Endothelial cell of umbilical vein (primary cell): Measurements from ENCODE around the gene SMARCA1. TPM values are rescaled to one million over a fixed set of nuclear protein-coding genes. Genes with fewer than 3 reads are reported as not detected.

Experiments used
- BruUV-seq: library from RNA; stranded (reverse); fragments of 400-500 nt; replicated peaks from 2 replicates; lab custom pipeline; 2021; lab: Mats Ljungman, UMichigan
- CTCF ChIA-PET: fragments of 300-600, 350-600 bp; sonication (Branson Sonifier 250); formaldehyde crosslinking; loops from one replicate; lab custom pipeline; 2021; ENCODE audit warnings: antibody characterized with exemption, inconsistent platforms; lab: Charles Lee
- POLR2A ChIA-PET: fragments of 300-600, 350-600 bp; sonication (Branson Sonifier 250); formaldehyde crosslinking; loops from one replicate; lab custom pipeline; 2021; ENCODE audit warnings: antibody characterized with exemption, inconsistent platforms; lab: Charles Lee
- DNase-seq: peaks from one replicate; pipeline ENCODE4 v3.0.0-alpha.2; 2011; ENCODE audit warnings: low read depth, low spot score
- FAIRE-seq: peaks from 2 replicates; lab custom pipeline; 2011; peaks lifted over from hg19 to GRCh38; lab: Jason Lieb, UNC
- H2AFZ ChIP-seq: 2 replicates; pipeline ENCODE4 v1.6.0; 2012; ENCODE audit warnings: low read depth, low read length, control low read depth, inconsistent platforms
- H3K27ac ChIP-seq: 2 replicates; pipeline ENCODE4 v1.5.1; 2011; ENCODE audit warnings: low read depth, mild to moderate bottlenecking, control low read depth, low read length, moderate library complexity; ENCODE audit not compliant: insufficient read depth
- H3K27me3 ChIP-seq, 2 experiments: 2 replicates each; pipeline versions ENCODE4 v1.6.0 to v1.6.1; 2011; ENCODE audit warnings: low read length in 2 of 2, mixed read lengths in 1 of 2; ENCODE audit not compliant: control insufficient read depth in 2 of 2, insufficient read depth in 2 of 2
- H3K36me3 ChIP-seq, 2 experiments: 2 replicates in 1 of 2; 3 replicates in 1 of 2; pipeline ENCODE4 v1.5.1; 2011; ENCODE audit warnings: low read length in 2 of 2, mild to moderate bottlenecking in 1 of 2, moderate library complexity in 1 of 2; ENCODE audit not compliant: control insufficient read depth in 2 of 2, insufficient read depth in 2 of 2; ENCODE audit errors: extremely low read depth in 1 of 2
- H3K4me1 ChIP-seq: 3 replicates; pipeline ENCODE4 v1.5.1; 2011; ENCODE audit warnings: mild to moderate bottlenecking, low read length; ENCODE audit not compliant: control insufficient read depth, insufficient read depth; ENCODE audit errors: extremely low read depth
- H3K4me2 ChIP-seq: 2 replicates; pipeline ENCODE4 v1.6.1; 2011; ENCODE audit warnings: low read length, control low read depth, mixed read lengths; ENCODE audit not compliant: insufficient read depth
- H3K4me3 ChIP-seq, 3 experiments: fragments of 200-600 bp in 1 of 3; sonication (generic), shearing (Covaris generic) in 1 of 3; replicated peaks in 1 of 3; 2 replicates each; pipeline ENCODE4 v1.5.1; 2011 to 2016; ENCODE audit warnings: control low read depth in 3 of 3, low read length in 3 of 3, mild to moderate bottlenecking in 2 of 3, inconsistent platforms in 1 of 3, low read depth in 1 of 3, moderate library complexity in 1 of 3; ENCODE audit not compliant: insufficient read depth in 1 of 3
- H3K79me2 ChIP-seq: 2 replicates; pipeline ENCODE4 v1.6.0; 2012; ENCODE audit warnings: low read length, inconsistent platforms; ENCODE audit not compliant: control insufficient read depth, insufficient read depth
- H3K9ac ChIP-seq: replicated peaks from 2 replicates; pipeline ENCODE3; 2011; ENCODE audit warnings: low read length, control low read depth; ENCODE audit not compliant: insufficient read depth; ENCODE audit errors: extremely low read depth
- H3K9me1 ChIP-seq: replicated peaks from 3 replicates; pipeline ENCODE4 v1.6.0; 2011; ENCODE audit warnings: mild to moderate bottlenecking, low read length; ENCODE audit not compliant: control insufficient read depth, insufficient read depth; ENCODE audit errors: extremely low read depth
- H3K9me3 ChIP-seq: replicated peaks from 2 replicates; pipeline ENCODE4 v1.5.1; 2012; ENCODE audit warnings: low read length, inconsistent platforms; ENCODE audit not compliant: control insufficient read depth, insufficient read depth
- H4K20me1 ChIP-seq: replicated peaks from 2 replicates; pipeline ENCODE3; 2011; ENCODE audit warnings: mild to moderate bottlenecking, low read length; ENCODE audit not compliant: control insufficient read depth, insufficient read depth; ENCODE audit errors: extremely low read depth
- CTCF ChIP-seq, 2 donors: IDR thresholded peaks; 1 replicate in 1 of 2; 2 replicates in 1 of 2; pipeline ENCODE4 v1.5.1; 2011; ENCODE audit warnings: low read length in 2 of 2, mild to moderate bottlenecking in 2 of 2, moderate library complexity in 2 of 2, control low read depth in 1 of 2, inconsistent platforms in 1 of 2, low read depth in 1 of 2; ENCODE audit not compliant: insufficient read depth in 1 of 2; ENCODE audit errors: extremely low read depth in 1 of 2
- EZH2 ChIP-seq: IDR thresholded peaks from 2 replicates; pipeline ENCODE4 v1.6.1; 2012; ENCODE audit warnings: borderline replicate concordance, low read depth, mild to moderate bottlenecking, moderate library complexity, low read length, inconsistent platforms; ENCODE audit not compliant: severe bottlenecking
- FOS ChIP-seq: IDR thresholded peaks from 2 replicates; pipeline ENCODE4 v1.6.1; 2011; ENCODE audit warnings: mild to moderate bottlenecking, low read length, moderate library complexity, borderline replicate concordance; ENCODE audit not compliant: insufficient read depth
- GATA2 ChIP-seq: IDR thresholded peaks from 2 replicates; pipeline ENCODE4 v1.7.0; 2011; ENCODE audit warnings: low read depth, mild to moderate bottlenecking, moderate library complexity, mixed read lengths, low read length; ENCODE audit not compliant: insufficient read length, insufficient read depth
- JUN ChIP-seq: IDR thresholded peaks from 2 replicates; pipeline ENCODE4 v1.6.1; 2011; ENCODE audit warnings: borderline replicate concordance, low read depth; ENCODE audit not compliant: insufficient read length, insufficient read depth
- MAX ChIP-seq: IDR thresholded peaks from 2 replicates; pipeline ENCODE4 v1.6.1; 2011; ENCODE audit not compliant: insufficient read depth, insufficient read length
- MYC ChIP-seq: IDR thresholded peaks from one replicate; pipeline ENCODE4 v1.6.1; 2011; ENCODE audit warnings: mild to moderate bottlenecking, low read depth, low read length
- POLR2A ChIP-seq: IDR thresholded peaks from 2 replicates; pipeline ENCODE4 v1.6.1; 2012; ENCODE audit warnings: low read depth, mild to moderate bottlenecking, control low read depth, low read length
- POLR2AphosphoS5 ChIP-seq: IDR thresholded peaks from 2 replicates; pipeline ENCODE4 v1.6.1; 2012; ENCODE audit warnings: low read depth, mild to moderate bottlenecking, control low read depth, low read length, moderate library complexity; ENCODE audit not compliant: insufficient read depth
- dilution Hi-C: fragments of 300-500 bp; cut with MboI; formaldehyde crosslinking; loops from one replicate; pipeline ENCODE4 v1.15.0; 2019; ENCODE audit warnings: low sequenced_read_pairs; ENCODE audit not compliant: extremely low pct_ligation_motif_present
- intact Hi-C: fragments of 100-400 bp; cut with micrococcal nuclease; formaldehyde crosslinking; loops from one replicate; pipeline ENCODE4 v1.10.0; 2022
- polyA plus RNA-seq, 4 experiments: library from polyadenylated mRNA; depleted of rRNA in 3 of 4; stranded (reverse) in 3 of 4; unstranded in 1 of 4; fragments of >200 nt; gene quantifications; 2 replicates each; pipeline versions ENCODE4 v1.2.1 to v1.2.3, GENCODE V29; 2011 to 2012; ENCODE audit warnings: missing spikeins in 1 of 4
- total RNA-seq: library from RNA; stranded (reverse); gene quantifications from 2 replicates; pipeline ENCODE4 v1.2.3, GENCODE V29; 2021

SMARCA1 gene
- total and polyA plus RNA-seq, 2 donors (not counting 3 experiments of a cell fraction or from before 2014, with no cell fraction given) = 8.3 to 29.7 TPM

- Histone ChIP-seq H2AFZ (no peak overlapping the region), H3K9ac (no peak overlapping the region), H3K9me3 (no peaks in the 10 kb centered on the region), H4K20me1 (no peaks in the 10 kb centered on the region), H3K36me3 (no peaks in the 10 kb centered on the region), H3K27me3 (no peaks in the 10 kb centered on the region), H3K4me1 (no peaks in the 10 kb centered on the region), H3K4me2 (no peak overlapping the region), H3K79me2 (no peaks in the 10 kb centered on the region), H3K27ac (no peak overlapping the region), H3K4me3 (no peak overlapping the region), H3K9me1 (no peaks in the 10 kb centered on the region)
- intact Hi-C loops (no loop called here), dilution Hi-C loops (no loop called here)
- CTCF ChIA-PET = no interaction called here
- POLR2A ChIA-PET = no interaction called here
- FAIRE-seq (no peak), DNase-seq (no peak)
- TF ChIP-seq GATA2 = no peak
- TF ChIP-seq FOS = no peak
- TF ChIP-seq POLR2A = no peak
- no peak for TF ChIP-seq EZH2
- no peak for TF ChIP-seq JUN
- no peak for TF ChIP-seq MAX
- TF ChIP-seq CTCF (IDR thresholded peaks at IDR 0.05; ENCODE audit: extremely low read depth in 1 of 2, insufficient read depth in 1 of 2, low read depth in 1 of 2, low read length in 2 of 2) = no peak
- no peak for TF ChIP-seq POLR2AphosphoS5
- TF ChIP-seq MYC = no peak
- BruUV-seq = no TSS peak
These were observed 38.2 kb upstream of the SMARCA1 start for GRCh38 chrX:129561453-129561852.
